HFFc6 (cell line): ENCODE data around the gene FNDC3A. TPM values are rescaled to one million over a fixed set of nuclear protein-coding genes. Genes with fewer than 3 reads are reported as not detected.

Source experiments
- DNase-seq: peaks from one replicate; pipeline ENCODE4 v3.0.0-alpha.2; 2018
- H3K27ac Mint-ChIP-seq: 2 replicates; pipeline ENCODE4 v1.8.0; 2020; ENCODE audit warnings: mild to moderate bottlenecking, mixed read lengths
- H3K27me3 Mint-ChIP-seq: 2 replicates; pipeline ENCODE4 v1.8.0; 2021; ENCODE audit warnings: mild to moderate bottlenecking, moderate library complexity, mixed read lengths; ENCODE audit not compliant: insufficient read depth
- H3K36me3 Mint-ChIP-seq: 2 replicates; pipeline ENCODE4 v1.8.0; 2021; ENCODE audit warnings: low read depth, mixed read lengths
- H3K4me1 Mint-ChIP-seq: 2 replicates; pipeline ENCODE4 v1.8.0; 2020; ENCODE audit warnings: low read depth, mixed read lengths
- H3K4me3 Mint-ChIP-seq: 2 replicates; pipeline ENCODE4 v1.8.0; 2020; ENCODE audit warnings: mild to moderate bottlenecking, moderate library complexity, mixed read lengths
- H3K9me3 Mint-ChIP-seq: 2 replicates; pipeline ENCODE4 v1.8.0; 2020; ENCODE audit warnings: mild to moderate bottlenecking, mixed read lengths
- CTCF ChIP-seq: fragments of 200-600 bp; sonication (generic); IDR thresholded peaks from 2 replicates; pipeline ENCODE4 v1.5.0; 2021; ENCODE audit warnings: antibody characterized with exemption, mild to moderate bottlenecking
- total RNA-seq, 6 experiments: library from RNA; stranded (reverse); fragmentation: NEBNext Ultra II Directional; extraction: Animal tissue kit (Norgen Biotek cat#: 25700); gene quantifications; 2 replicates in 1 of 6; 3 replicates in 5 of 6; pipeline ENCODE4 v1.2.3, GENCODE V29; 2021

The FNDC3A gene
- total RNA-seq, 6 experiments from 2014 or later, result 60.3 to 73.8 (median 67.9) TPM

- no peak for TF ChIP-seq CTCF
- H3K4me3 Mint-ChIP-seq, result peak overlapping the region; percentile 97
- H3K36me3 Mint-ChIP-seq, result peaks cover 35% of the 10 kb centered on the region
- peak overlapping the region; percentile 91 for H3K27ac Mint-ChIP-seq
- no peaks in the 10 kb centered on the region for H3K27me3 Mint-ChIP-seq
- peaks cover 25% of the 10 kb centered on the region for H3K9me3 Mint-ChIP-seq
- H3K4me1 Mint-ChIP-seq, result peaks cover 46% of the 10 kb centered on the region
- DNase-seq, result peak; percentile 42
Measured at GRCh38 chr13:48977973-48978372, 2.3 kb downstream of the FNDC3A start.

- H3K27me3 Mint-ChIP-seq, result no peaks in the 10 kb centered on the region
- peaks cover 14% of the 10 kb centered on the region for H3K9me3 Mint-ChIP-seq
- peaks cover 46% of the 10 kb centered on the region for H3K4me1 Mint-ChIP-seq
- H3K4me3 Mint-ChIP-seq, result peak overlapping the region; percentile 97
- DNase-seq, result no peak
- H3K36me3 Mint-ChIP-seq, result peaks cover 24% of the 10 kb centered on the region
- no peak for TF ChIP-seq CTCF
- peak overlapping the region; percentile 26 for H3K27ac Mint-ChIP-seq
Measured at GRCh38 chr13:48978942-48979601, 3.4 kb downstream of the FNDC3A start.

GRCh38 chr13:48979892-48980291 lies 4.2 kb downstream of the FNDC3A start:
- Mint-ChIP-seq H3K4me1 (peaks cover 40% of the 10 kb centered on the region), H3K27ac (peak overlapping the region; percentile 43), H3K27me3 (no peaks in the 10 kb centered on the region), H3K9me3 (peaks cover 6% of the 10 kb centered on the region), H3K36me3 (peaks cover 16% of the 10 kb centered on the region), H3K4me3 (peak overlapping the region; percentile 97)
- no peak for DNase-seq
- no peak for TF ChIP-seq CTCF

- TF ChIP-seq CTCF, result no peak
- peaks cover 43% of the 10 kb centered on the region for H3K4me1 Mint-ChIP-seq
- H3K9me3 Mint-ChIP-seq, result no peaks in the 10 kb centered on the region
- no peak overlapping the region for H3K4me3 Mint-ChIP-seq
- peaks cover 5% of the 10 kb centered on the region for H3K36me3 Mint-ChIP-seq
- no peaks in the 10 kb centered on the region for H3K27me3 Mint-ChIP-seq
- no peak for DNase-seq
- no peak overlapping the region for H3K27ac Mint-ChIP-seq
Measured at GRCh38 chr13:48983331-48983730, 7.6 kb downstream of the FNDC3A start.

- Mint-ChIP-seq H3K27ac (no peak overlapping the region), H3K27me3 (no peaks in the 10 kb centered on the region), H3K4me1 (peaks cover 19% of the 10 kb centered on the region), H3K36me3 (peaks cover 18% of the 10 kb centered on the region), H3K9me3 (peaks cover 9% of the 10 kb centered on the region), H3K4me3 (no peak overlapping the region)
- no peak for TF ChIP-seq CTCF
- DNase-seq, result no peak
Measured at GRCh38 chr13:48985756-48986155, 10.0 kb downstream of the FNDC3A start.
